OCI-LY1 (cell line): ENCODE measurements around the gene HSPA1B.
A peak's percentile ranks its signal among the peaks of the same experiment; 100 is the strongest.
"Not testable (repeated sequence)": the region's sequence is repeated elsewhere in the genome, so short reads cannot be mapped to it uniquely, and the experiment has no call there.

ENCODE experiments used
- H2AFZ ChIP-seq: fragments of 200-600 bp; sonication (generic), shearing (Covaris generic); 2 replicates; pipeline ENCODE4 v1.6.0; 2014; ENCODE audit warnings: antibody characterized with exemption, mild to moderate bottlenecking, low read length
- H3F3A ChIP-seq: fragments of 200-600 bp; sonication (generic), shearing (Covaris generic); 2 replicates; pipeline ENCODE4 v1.6.0; 2014; ENCODE audit warnings: mild to moderate bottlenecking, antibody characterized with exemption, low read length, moderate library complexity; ENCODE audit not compliant: insufficient read depth
- H3K27ac ChIP-seq: fragments of 200-600 bp; sonication (generic); 2 replicates; pipeline ENCODE4 v1.5.1; 2014; ENCODE audit warnings: low read length, mixed run types, mild to moderate bottlenecking, low read depth; ENCODE audit not compliant: poor library complexity, severe bottlenecking
- H3K27me3 ChIP-seq: fragments of 200-600 bp; sonication (generic); 2 replicates; pipeline ENCODE4 v1.6.0; 2014; ENCODE audit warnings: antibody characterized with exemption, mild to moderate bottlenecking, low read length, moderate library complexity; ENCODE audit not compliant: insufficient read depth
- H3K36me3 ChIP-seq: fragments of 200-600 bp; sonication (generic); 2 replicates; pipeline ENCODE4 v1.6.1; 2014; ENCODE audit warnings: mild to moderate bottlenecking, antibody characterized with exemption, low read length, moderate library complexity, mixed read lengths; ENCODE audit not compliant: insufficient read depth
- H3K4me1 ChIP-seq: fragments of 200-600 bp; sonication (generic); 2 replicates; pipeline ENCODE4 v1.5.1; 2014; ENCODE audit warnings: mild to moderate bottlenecking, low read length, moderate library complexity; ENCODE audit not compliant: insufficient read depth, severe bottlenecking
- H3K4me2 ChIP-seq: fragments of 200-600 bp; sonication (generic), shearing (Covaris generic); 2 replicates; pipeline ENCODE4 v1.6.1; 2014; ENCODE audit warnings: low read length
- H3K4me3 ChIP-seq: fragments of 200-600 bp; sonication (generic); 2 replicates; pipeline ENCODE4 v1.5.1; 2014; ENCODE audit warnings: low read length, low read depth, mild to moderate bottlenecking, mixed read lengths; ENCODE audit not compliant: poor library complexity, severe bottlenecking
- H3K79me2 ChIP-seq: fragments of 200-600 bp; shearing (Covaris generic); 2 replicates; pipeline ENCODE4 v1.6.1; 2016; ENCODE audit warnings: mixed run types, low read length, mixed read lengths; ENCODE audit not compliant: insufficient read depth
- H3K9ac ChIP-seq: fragments of 200-600 bp; sonication (generic), shearing (Covaris generic); 2 replicates; pipeline ENCODE4 v1.6.1; 2014; ENCODE audit warnings: mild to moderate bottlenecking, low read length, mixed read lengths
- H3K9me2 ChIP-seq: fragments of 200-600 bp; sonication (generic), shearing (Covaris generic); 2 replicates; pipeline ENCODE4 v1.6.1; 2014; ENCODE audit warnings: low read depth, mild to moderate bottlenecking, low read length, mixed read lengths
- H3K9me3 ChIP-seq: fragments of 200-600 bp; shearing (Covaris generic); 2 replicates; pipeline ENCODE4 v1.6.1; 2014; ENCODE audit warnings: low read length, mixed read lengths
- H4K20me1 ChIP-seq: fragments of 200-600 bp; sonication (generic), shearing (Covaris generic); 2 replicates; pipeline ENCODE4 v1.6.0; 2016; ENCODE audit warnings: mild to moderate bottlenecking, low read length; ENCODE audit not compliant: insufficient read depth
- EZH2 ChIP-seq: fragments of 200-600 bp; sonication (generic), shearing (Covaris generic); IDR thresholded peaks from 2 replicates; pipeline ENCODE4 v1.8.0; 2017; ENCODE audit warnings: borderline replicate concordance, mixed run types, mild to moderate bottlenecking, antibody characterized with exemption, low read length, moderate library complexity, mixed read lengths
- TF ChIP-seq, protein P1 (sequence below): fragments of 200-600 bp; sonication (generic), shearing (Covaris generic); IDR thresholded peaks from 2 replicates; pipeline ENCODE4 v1.5.1; 2017; ENCODE audit warnings: mild to moderate bottlenecking, antibody characterized with exemption, low read length, moderate library complexity, mixed read lengths

The HSPA1B gene

DNA sequence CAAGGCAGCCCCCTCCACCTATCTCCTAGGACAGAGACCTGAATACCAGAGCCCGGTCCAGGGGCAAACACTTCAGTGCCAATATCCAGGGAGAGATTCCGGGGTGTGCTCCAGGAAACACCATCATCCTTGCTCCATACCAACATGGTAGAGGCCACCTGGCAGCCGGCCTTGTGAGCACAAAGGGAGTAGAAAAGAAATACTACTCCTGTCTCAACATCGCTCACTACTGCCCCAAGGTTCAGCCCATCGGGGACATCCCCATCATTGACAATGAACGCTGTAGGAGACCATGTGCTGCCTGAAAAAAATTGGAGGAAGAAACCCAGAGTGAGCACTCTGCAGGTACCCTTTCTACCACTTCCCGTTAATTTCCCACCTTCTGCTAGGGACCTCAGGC, 33.6 kb downstream of the HSPA1B start:
- peaks cover 31% of the 10 kb centered on the region for H3K36me3 ChIP-seq
- H3K27ac ChIP-seq, result no peak overlapping the region
- H3K79me2 ChIP-seq, result no peaks in the 10 kb centered on the region
- no peaks in the 10 kb centered on the region for H3K9me3 ChIP-seq
- H4K20me1 ChIP-seq, result no peaks in the 10 kb centered on the region
- no peak overlapping the region for H3K9ac ChIP-seq
- no peak overlapping the region for H3K4me2 ChIP-seq
- H3K4me3 ChIP-seq, result no peak overlapping the region
- TF ChIP-seq EZH2, result no peak
- TF ChIP-seq, protein P1, sequence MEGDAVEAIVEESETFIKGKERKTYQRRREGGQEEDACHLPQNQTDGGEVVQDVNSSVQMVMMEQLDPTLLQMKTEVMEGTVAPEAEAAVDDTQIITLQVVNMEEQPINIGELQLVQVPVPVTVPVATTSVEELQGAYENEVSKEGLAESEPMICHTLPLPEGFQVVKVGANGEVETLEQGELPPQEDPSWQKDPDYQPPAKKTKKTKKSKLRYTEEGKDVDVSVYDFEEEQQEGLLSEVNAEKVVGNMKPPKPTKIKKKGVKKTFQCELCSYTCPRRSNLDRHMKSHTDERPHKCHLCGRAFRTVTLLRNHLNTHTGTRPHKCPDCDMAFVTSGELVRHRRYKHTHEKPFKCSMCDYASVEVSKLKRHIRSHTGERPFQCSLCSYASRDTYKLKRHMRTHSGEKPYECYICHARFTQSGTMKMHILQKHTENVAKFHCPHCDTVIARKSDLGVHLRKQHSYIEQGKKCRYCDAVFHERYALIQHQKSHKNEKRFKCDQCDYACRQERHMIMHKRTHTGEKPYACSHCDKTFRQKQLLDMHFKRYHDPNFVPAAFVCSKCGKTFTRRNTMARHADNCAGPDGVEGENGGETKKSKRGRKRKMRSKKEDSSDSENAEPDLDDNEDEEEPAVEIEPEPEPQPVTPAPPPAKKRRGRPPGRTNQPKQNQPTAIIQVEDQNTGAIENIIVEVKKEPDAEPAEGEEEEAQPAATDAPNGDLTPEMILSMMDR, result no peak
- H3K9me2 ChIP-seq, result no peaks in the 10 kb centered on the region
- no peak overlapping the region for H2AFZ ChIP-seq
- peaks cover 26% of the 10 kb centered on the region for H3K4me1 ChIP-seq
- no peaks in the 10 kb centered on the region for H3F3A ChIP-seq
- H3K27me3 ChIP-seq, result no peaks in the 10 kb centered on the region

DNA sequence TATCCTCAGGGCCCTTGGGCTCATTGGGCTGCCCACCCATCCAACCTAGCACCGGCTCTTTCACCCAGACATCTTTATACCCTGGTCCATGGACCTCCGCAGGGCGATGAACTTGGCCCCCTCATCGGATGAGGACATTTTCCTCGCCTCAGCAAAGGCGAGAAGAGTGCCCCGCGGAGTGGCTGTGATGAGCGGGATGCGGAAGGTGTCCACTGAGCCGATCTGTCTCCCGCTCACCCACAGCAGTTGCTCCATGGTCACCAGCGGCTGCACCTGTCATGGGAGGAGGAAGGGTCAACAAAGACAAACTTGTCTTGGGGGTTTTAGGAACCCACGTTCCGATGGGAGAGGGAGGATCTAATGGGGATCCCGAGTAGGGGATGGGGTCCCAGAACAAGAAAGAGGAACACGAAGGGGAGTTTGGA, 34.4 kb downstream of the HSPA1B start:
- Histone ChIP-seq H3K27me3 (no peaks in the 10 kb centered on the region), H3F3A (no peaks in the 10 kb centered on the region), H4K20me1 (no peaks in the 10 kb centered on the region), H3K27ac (no peak overlapping the region), H3K9me2 (no peaks in the 10 kb centered on the region), H3K4me2 (peak overlapping the region; percentile 76), H3K9ac (peak overlapping the region; percentile 73), H3K36me3 (peaks cover 31% of the 10 kb centered on the region), H2AFZ (no peak overlapping the region), H3K4me3 (peak overlapping the region; percentile 67), H3K9me3 (no peaks in the 10 kb centered on the region), H3K4me1 (peaks cover 26% of the 10 kb centered on the region), H3K79me2 (no peaks in the 10 kb centered on the region)
- no peak for TF ChIP-seq EZH2
- TF ChIP-seq, protein P1, result no peak

DNA sequence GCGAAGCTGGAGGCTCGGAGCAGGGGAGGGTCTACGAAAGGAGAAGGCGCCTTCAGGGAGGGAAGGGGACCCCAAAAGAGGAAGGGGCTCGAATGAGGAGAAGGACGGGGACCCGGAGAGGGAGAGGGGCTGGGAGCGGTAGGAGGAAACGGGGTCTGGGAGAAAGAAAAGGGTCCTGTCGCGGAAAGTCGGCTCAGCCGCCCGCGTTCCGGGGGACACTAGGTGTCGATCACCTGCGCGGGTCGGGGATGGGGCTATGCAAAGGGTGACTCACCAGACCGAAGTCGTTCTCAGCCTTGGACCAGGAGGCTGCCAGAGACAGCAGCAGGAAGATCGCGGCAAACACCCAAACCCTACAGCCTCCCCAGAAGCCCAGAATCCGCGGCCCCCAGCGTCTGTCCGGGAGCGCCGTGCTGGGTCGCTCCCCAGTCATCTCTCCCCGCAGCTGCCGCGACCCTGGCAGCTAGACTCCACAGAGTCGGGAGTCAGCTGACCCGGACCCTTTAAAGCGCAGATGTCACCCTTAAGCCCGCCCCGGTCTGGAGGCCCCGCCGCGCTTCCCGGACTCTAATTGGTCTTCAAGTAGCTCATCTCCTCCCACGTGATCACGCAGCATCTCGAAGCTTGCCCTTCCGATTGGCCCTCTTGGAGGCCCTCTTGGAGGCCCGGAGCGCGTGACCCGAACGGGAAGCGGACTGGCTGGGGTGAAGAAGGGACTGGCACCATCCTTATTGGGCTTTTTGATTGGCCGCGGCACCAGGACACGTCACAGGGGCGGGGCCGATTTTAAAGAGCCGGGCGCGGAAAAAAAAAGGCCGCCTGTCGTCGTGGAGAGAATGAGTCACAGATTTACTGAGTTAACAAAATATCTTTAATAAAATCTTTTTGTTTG, 35.1 kb downstream of the HSPA1B start, which contains the start of gene NEU1:
NEU1 (minus strand) TSS at position 478 of the 892 bp plus-strand sequence; CDS start at position 433, 45 bp downstream.
- no peaks in the 10 kb centered on the region for H3K9me2 ChIP-seq
- TF ChIP-seq EZH2, result no peak
- TF ChIP-seq, protein P1, result no peak
- peak within 1 kb of the TSS; percentile 77 for H3K27ac ChIP-seq
- no peaks in the 10 kb centered on the region for H4K20me1 ChIP-seq
- H3K36me3 ChIP-seq, result peaks cover 29% of the 10 kb centered on the region
- H3K27me3 ChIP-seq, result no peaks in the 10 kb centered on the region
- H2AFZ ChIP-seq, result peak within 1 kb of the TSS; percentile 77; the same call in 1 of the 2 replicates
- H3K79me2 ChIP-seq, result no peaks in the 10 kb centered on the region
- peak within 1 kb of the TSS; percentile 79 for H3K4me2 ChIP-seq
- no peaks in the 10 kb centered on the region for H3K9me3 ChIP-seq
- peaks cover 26% of the 10 kb centered on the region for H3K4me1 ChIP-seq
- no peaks in the 10 kb centered on the region for H3F3A ChIP-seq
- peak within 1 kb of the TSS; percentile 78 for H3K4me3 ChIP-seq
- H3K9ac ChIP-seq, result peak within 1 kb of the TSS; percentile 73

DNA sequence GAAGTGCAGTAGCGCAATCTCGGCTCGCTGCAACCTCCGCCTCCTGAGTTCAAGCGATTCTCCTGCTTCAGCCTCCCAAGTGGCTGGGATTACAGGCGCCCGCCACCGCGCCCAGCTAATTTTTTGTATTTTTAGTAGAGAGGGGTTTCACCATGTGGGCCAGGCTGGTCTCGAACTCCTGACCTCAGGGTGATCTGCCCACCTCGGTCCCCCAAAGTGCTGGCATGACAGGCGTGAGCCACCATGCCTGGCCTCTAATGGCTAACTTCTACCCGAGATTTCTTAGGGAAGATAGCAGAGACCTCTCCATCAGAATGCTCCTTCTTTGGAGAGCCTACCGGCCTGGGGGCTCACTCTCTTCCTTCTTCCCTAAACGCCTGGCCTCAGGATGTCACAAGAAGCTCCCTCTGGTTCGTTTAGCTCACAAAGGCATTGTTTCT, 36.6 kb downstream of the HSPA1B start:
- Histone ChIP-seq H3K4me3 (peak overlapping the region; percentile 78), H3K4me2 (peak overlapping the region; percentile 79), H3K36me3 (peaks cover 20% of the 10 kb centered on the region), H3K9ac (peak overlapping the region; percentile 72), H3K4me1 (peaks cover 26% of the 10 kb centered on the region)
- H3F3A ChIP-seq, H3K9me2 ChIP-seq, H3K27ac ChIP-seq, H4K20me1 ChIP-seq, H2AFZ ChIP-seq, H3K9me3 ChIP-seq, H3K27me3 ChIP-seq, H3K79me2 ChIP-seq: not testable (repeated sequence)
